ENCODE results near the gene FHIP1A. TPM values are rescaled to one million over a fixed set of nuclear protein-coding genes. Genes with fewer than 3 reads are reported as not detected.

Gene FHIP1A
- total and polyA plus RNA-seq, 2 donors (not counting 3 experiments of a cell fraction or from before 2014, with no cell fraction given): 0.19 to 0.58 TPM

- TF ChIP-seq POLR2AphosphoS5 (IDR thresholded peaks at IDR 0.05; ENCODE audit: insufficient read depth, low read depth, low read length): no peak
- no peak for TF ChIP-seq POLR2A (IDR thresholded peaks at IDR 0.05; ENCODE audit: low read depth, low read length)
- no peak for TF ChIP-seq JUN (IDR thresholded peaks at IDR 0.05; ENCODE audit: borderline replicate concordance, insufficient read depth, insufficient read length, low read depth)
- TF ChIP-seq GATA2 (IDR thresholded peaks at IDR 0.05; ENCODE audit: insufficient read depth, insufficient read length, low read depth, low read length): no peak
- no peak for TF ChIP-seq CTCF (IDR thresholded peaks at IDR 0.05; ENCODE audit: extremely low read depth in 1 of 2, insufficient read depth in 1 of 2, low read depth in 1 of 2, low read length in 2 of 2)
- TF ChIP-seq MAX (IDR thresholded peaks at IDR 0.05; ENCODE audit: insufficient read depth, insufficient read length): no peak
- TF ChIP-seq MYC (IDR thresholded peaks at IDR 0.05; ENCODE audit: low read depth, low read length): no peak
- no peak for TF ChIP-seq EZH2 (IDR thresholded peaks at IDR 0.05; ENCODE audit: borderline replicate concordance, low read depth, low read length, severe bottlenecking)
- H3K4me3 ChIP-seq (replicated peaks in 1 of 3; ENCODE audit: insufficient read depth in 1 of 3, low read depth in 1 of 3, low read length in 3 of 3): no peak overlapping the region
- H3K27ac ChIP-seq (ENCODE audit: insufficient read depth, low read depth, low read length): no peak overlapping the region
- FAIRE-seq (no peak), DNase-seq (ENCODE audit: low read depth, low spot score) (no peak)
- POLR2A ChIA-PET: no interaction called here
- H3K9ac ChIP-seq (replicated peaks; ENCODE audit: extremely low read depth, insufficient read depth, low read length): no peak overlapping the region
- no TSS peak for BruUV-seq (replicated peaks)
- dilution Hi-C loops (cut with MboI; ENCODE audit: extremely low pct_ligation_motif_present, low sequenced_read_pairs) (no loop called here), intact Hi-C loops (cut with micrococcal nuclease) (no loop called here)
- H2AFZ ChIP-seq (ENCODE audit: low read depth, low read length): no peak overlapping the region
- H4K20me1 ChIP-seq (replicated peaks; ENCODE audit: control insufficient read depth, extremely low read depth, insufficient read depth, low read length): no peaks in the 10 kb centered on the region
- H3K27me3 ChIP-seq (ENCODE audit: control insufficient read depth in 2 of 2, insufficient read depth in 2 of 2, low read length in 2 of 2): no peaks in the 10 kb centered on the region
- no peaks in the 10 kb centered on the region for H3K79me2 ChIP-seq (ENCODE audit: control insufficient read depth, insufficient read depth, low read length)
- H3K4me2 ChIP-seq (ENCODE audit: insufficient read depth, low read length): no peak overlapping the region
- no peaks in the 10 kb centered on the region for H3K36me3 ChIP-seq (ENCODE audit: control insufficient read depth in 2 of 2, extremely low read depth in 1 of 2, insufficient read depth in 2 of 2, low read length in 2 of 2)
- CTCF ChIA-PET: interaction anchor here (1.3 kb wide), 1 partner anchor 24 kb away, joined by 3 read pairs; no protein-coding TSS in a partner anchor
- H3K9me3 ChIP-seq (replicated peaks; ENCODE audit: control insufficient read depth, insufficient read depth, low read length): no peaks in the 10 kb centered on the region
- no peaks in the 10 kb centered on the region for H3K9me1 ChIP-seq (replicated peaks; ENCODE audit: control insufficient read depth, extremely low read depth, insufficient read depth, low read length)
- no peaks in the 10 kb centered on the region for H3K4me1 ChIP-seq (ENCODE audit: control insufficient read depth, extremely low read depth, insufficient read depth, low read length)
These were observed 22.8 kb downstream of the FHIP1A start for GRCh38 chr4:151431728-151432127.
